ENCODE data around the gene SNAPC1.

DNA sequence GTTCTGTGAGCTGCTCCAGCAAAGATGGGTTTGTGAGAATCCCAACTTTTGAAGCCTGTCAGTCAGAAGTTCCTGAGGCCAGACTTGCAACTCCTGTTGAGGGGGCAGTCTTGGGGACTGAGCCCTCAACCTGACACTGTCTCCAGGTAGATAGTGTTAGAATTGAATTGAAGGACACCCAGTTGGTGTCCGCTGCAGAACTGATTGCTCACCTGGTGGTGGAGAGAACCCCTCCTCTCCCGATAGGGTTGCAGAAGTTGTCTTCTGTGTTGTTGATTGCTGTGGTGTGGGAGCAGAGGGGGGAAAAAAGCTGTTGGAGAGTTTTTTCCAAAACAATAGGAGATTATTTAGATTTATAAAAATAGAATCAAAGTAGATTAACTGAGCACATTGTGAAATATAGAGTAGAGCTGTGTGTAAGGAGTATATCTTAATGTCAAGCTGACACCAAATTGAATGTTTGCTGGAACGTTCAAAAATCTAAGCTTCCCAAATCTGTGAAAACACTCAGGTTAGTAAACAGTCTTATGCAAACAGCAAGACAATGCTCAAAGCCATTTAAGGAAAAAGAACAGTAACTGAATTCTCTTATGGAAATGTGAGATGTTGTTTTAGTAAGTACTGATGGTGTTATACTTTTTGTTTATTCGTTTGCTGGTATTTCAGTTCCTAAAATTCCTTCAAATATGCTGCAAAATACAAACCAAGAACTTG lies 48.3 kb upstream of the SNAPC1 start:
- TF ChIP-seq YY1 (IDR thresholded peaks at IDR 0.05; ENCODE audit: low read depth, low read length) (no peak), SIX5 (IDR thresholded peaks at IDR 0.05; ENCODE audit: low read depth, low read length, severe bottlenecking) (no peak), TARDBP (IDR thresholded peaks at IDR 0.05; ENCODE audit: borderline replicate concordance) (no peak), POLR2A (IDR thresholded peaks at IDR 0.05; ENCODE audit: low read depth, low read length) (no peak), POLR2AphosphoS5 (IDR thresholded peaks at IDR 0.05; ENCODE audit: low read length) (no peak)
- TF ChIP-seq, protein P1, sequence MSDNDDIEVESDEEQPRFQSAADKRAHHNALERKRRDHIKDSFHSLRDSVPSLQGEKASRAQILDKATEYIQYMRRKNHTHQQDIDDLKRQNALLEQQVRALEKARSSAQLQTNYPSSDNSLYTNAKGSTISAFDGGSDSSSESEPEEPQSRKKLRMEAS (IDR thresholded peaks at IDR 0.05; ENCODE audit: low read depth, low read length), result no peak
- TF ChIP-seq, protein P2, sequence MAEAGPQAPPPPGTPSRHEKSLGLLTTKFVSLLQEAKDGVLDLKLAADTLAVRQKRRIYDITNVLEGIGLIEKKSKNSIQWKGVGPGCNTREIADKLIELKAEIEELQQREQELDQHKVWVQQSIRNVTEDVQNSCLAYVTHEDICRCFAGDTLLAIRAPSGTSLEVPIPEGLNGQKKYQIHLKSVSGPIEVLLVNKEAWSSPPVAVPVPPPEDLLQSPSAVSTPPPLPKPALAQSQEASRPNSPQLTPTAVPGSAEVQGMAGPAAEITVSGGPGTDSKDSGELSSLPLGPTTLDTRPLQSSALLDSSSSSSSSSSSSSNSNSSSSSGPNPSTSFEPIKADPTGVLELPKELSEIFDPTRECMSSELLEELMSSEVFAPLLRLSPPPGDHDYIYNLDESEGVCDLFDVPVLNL (IDR thresholded peaks at IDR 0.05; ENCODE audit: low read depth, low read length), result no peak

All from GM12878 (cell line).